ENCODE data around the gene IL6R.

The IL6R gene

DNA sequence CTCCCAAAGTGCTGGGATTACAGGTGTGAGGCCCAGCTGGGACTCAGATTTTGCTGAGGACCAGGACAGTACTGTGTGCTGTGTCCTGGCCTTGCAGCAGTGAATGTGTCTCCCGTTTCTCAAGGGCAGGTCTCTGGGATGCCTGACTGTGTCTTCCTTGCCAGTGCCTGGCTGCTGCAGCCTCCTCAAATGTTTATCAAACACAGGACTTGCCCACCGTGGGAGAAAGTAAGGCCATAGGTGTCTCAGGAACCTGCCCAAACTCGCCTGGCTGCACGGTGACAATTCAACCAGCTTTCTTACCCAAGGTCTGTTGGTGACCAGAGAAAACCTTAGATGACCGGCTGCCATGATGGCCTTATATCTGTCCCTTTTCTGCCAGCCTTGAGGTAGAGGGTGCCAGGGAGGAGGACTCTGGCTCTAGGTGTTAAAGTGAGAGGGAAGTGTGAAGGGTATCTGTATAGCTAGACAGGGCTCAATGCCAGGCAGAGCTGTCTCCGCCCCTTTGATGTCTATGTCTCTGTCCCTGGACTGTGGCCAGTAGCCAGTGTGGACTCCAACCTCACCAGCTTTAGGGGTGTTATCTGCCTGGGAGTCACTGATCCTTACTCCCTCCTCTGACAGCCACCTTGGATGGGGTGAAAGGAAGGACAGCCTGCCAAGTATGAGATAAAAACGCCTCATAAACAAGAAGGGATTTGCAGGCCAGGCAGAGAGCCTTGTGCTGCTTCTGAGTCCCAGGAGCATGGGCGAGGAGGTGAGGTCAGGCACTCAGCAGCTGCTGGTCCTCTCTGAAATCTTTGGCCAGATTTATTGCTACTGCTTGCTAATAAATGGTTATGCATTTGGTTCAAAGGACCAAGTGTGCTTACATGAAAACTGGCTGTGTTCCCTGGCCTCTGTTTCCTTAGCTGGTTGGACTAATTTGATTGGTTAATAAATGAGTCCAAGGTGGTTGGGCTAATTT lies 22.3 kb downstream of the IL6R start:
- no peak for DNase-seq (ENCODE audit: low read depth)

DNA sequence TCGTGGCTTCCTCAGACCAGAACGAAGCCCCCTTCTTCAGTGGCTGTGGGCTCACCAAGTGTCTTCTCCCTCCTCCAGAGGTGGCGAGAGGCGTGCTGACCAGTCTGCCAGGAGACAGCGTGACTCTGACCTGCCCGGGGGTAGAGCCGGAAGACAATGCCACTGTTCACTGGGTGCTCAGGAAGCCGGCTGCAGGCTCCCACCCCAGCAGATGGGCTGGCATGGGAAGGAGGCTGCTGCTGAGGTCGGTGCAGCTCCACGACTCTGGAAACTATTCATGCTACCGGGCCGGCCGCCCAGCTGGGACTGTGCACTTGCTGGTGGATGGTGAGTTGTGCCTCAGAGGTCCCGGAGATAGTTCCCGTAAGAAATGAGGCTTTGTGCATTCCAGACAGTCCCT lies 24.0 kb downstream of the IL6R start:
- DNase-seq (ENCODE audit: low read depth) = no peak

DNA sequence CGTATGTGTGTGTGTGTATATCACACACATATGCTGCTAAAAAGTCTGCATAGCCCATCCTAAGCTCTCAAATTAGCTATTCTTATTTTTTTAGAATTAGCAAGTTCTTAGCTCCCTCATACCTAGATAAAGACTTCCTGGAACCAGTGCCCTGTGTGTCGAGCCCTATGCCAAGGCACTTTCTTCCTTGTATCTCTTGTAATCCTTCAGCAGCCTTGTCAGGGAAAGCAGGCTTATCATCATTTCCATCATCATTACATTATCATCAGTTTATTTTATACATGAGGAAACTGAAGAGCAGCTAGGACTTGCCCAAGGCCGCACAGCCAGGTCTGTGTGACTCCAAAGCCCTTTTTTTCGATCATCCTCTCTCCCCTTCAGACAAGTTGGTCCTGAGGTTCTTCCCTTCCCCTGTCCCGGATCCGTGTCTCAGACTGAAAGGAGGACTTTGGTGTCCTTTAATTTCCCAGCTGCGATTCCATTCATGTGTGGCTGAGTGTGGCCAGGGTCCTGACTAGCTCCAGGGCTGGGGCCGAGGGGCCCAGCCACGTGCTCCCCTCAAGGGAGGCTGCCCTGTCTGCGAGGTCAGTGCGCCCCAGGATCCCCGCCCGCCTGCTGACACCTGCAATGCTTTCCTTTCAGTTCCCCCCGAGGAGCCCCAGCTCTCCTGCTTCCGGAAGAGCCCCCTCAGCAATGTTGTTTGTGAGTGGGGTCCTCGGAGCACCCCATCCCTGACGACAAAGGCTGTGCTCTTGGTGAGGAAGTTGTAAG lies 24.9 kb downstream of the IL6R start:
- no peak for DNase-seq (ENCODE audit: low read depth)

DNA sequence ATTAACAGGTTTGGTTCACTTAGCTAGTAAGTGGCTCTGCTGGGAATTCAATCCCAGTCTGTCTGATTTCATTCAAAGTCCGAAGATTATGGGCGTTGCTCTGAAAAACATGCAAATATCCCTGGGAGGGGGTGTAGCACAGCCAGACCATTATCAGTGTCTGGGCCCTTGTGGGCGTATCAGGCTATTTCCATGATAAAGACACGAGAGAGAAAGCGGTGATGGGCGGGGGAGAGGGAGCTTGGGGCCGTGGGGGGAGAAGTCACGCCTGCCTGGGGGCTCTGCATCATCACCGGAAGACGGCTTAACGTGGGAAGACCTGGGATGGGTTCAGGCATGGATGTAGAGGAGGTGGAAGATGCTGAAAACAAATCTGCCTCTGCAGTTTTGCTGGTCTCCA lies 25.8 kb downstream of the IL6R start:
- no peak for DNase-seq (ENCODE audit: low read depth)

DNA sequence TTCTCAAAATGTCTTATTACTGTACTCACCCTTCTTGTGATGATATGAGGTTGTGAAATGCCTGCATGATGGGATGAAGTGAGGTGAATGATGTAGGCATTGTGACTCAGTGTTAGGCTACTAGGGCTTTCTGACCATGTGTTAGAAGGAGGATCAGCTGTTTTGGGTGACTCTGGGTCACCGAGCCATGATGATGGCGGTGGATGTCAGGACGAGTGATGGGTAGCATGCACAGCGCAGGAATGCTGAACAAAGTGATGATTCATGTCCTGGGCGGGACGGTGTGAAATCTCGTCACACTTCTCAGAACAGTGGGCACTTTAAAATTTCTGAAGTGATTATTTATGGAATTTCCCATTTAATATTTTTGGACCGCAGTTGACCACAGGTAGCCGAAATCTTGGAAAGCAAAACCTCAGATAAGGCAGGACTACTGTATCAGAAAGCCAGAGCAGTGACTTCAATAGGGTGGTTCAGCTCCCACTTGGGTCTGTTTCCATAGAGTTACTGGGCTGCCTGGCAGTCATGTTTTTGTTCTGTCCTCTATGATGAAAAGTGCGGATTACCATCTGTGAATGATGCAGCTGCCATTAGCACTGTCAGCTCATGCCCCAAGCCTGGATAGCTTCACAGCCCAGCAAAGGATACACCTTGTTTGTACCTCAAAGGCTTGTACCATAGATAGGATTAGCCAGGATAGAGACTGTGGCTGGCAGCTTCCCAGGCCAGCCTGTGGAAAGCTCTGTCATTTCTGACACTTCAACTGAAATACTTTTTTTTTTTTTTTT lies 26.6 kb downstream of the IL6R start:
- DNase-seq (ENCODE audit: low read depth) = no peak

DNA sequence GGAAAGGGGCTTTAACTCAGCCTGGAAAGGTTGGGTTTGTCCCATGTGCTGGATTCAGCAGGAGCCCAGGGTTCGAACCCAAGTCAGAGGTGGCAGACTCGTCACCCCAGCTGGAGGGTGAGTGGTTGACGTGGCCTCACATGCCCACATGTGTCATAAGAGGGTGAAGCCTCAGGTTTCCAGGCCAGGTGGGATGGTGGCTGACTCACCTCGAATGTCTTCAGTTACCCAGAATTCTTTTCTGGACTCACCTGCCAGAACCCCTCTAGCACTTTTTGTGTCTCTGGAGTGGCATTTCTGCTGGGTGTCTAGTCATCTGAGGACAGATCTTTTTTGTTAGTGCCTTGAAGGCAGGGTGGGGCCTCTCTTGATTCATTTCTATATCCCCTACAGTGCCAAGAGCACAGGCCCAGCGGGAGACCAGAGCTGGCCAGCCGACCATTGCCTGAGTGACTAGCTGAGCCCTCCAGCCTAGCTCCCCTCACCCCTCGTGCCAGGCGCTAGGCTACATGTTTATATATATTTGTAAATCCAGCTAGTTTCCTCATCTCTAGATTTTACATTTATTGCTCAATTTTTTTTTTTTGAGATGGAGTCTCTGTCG lies 28.1 kb downstream of the IL6R start:
- no peak for DNase-seq (ENCODE audit: low read depth)

DNA sequence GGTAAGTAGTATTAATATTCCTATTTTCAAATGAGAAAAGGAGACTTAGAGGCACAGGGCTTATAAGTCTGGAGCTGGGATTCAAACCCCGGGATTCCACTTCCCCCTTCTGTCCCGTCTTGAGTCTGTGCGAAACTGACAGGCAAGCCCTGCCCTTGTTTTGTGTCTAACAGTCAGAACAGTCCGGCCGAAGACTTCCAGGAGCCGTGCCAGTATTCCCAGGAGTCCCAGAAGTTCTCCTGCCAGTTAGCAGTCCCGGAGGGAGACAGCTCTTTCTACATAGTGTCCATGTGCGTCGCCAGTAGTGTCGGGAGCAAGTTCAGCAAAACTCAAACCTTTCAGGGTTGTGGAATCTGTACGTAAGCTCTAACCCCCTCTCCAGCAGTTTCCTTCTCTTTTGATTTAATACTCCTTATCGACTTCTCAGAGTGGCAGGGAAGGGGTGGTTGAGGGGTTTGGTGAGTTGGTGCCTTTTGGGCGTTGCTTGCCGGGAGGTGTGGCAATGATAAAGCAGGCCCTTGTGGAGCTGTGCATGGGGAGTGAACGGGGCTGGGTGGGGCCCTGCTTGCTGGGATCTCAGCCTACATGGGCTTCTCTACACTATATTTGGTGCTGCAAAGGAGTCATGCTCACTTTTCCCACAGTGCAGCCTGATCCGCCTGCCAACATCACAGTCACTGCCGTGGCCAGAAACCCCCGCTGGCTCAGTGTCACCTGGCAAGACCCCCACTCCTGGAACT lies 29.4 kb downstream of the IL6R start:
- no peak for DNase-seq (ENCODE audit: low read depth)

DNA sequence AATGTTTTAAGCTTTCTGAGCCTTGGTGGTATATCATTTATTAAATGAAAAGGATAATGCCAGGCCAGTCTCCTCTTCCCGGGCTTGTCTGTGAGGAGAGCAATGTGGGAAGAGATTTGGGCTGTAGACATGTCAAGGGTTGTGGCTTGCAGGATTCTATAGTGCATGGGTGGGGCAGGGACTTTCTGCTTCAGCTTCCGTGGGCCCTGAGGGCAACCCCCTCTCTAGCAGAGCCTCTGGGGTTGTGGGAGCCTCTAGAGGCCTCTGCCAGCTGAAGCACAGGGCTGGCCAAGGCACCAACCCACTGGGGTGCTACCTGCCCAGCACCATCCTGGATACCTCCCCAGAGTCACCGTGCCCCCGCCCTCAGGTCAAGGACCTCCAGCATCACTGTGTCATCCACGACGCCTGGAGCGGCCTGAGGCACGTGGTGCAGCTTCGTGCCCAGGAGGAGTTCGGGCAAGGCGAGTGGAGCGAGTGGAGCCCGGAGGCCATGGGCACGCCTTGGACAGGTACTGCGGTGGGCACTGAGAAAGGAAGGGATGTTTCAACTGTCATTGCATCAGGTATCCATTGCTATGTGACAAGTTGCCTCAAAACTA lies 30.6 kb downstream of the IL6R start:
- no peak for DNase-seq (ENCODE audit: low read depth)

DNA sequence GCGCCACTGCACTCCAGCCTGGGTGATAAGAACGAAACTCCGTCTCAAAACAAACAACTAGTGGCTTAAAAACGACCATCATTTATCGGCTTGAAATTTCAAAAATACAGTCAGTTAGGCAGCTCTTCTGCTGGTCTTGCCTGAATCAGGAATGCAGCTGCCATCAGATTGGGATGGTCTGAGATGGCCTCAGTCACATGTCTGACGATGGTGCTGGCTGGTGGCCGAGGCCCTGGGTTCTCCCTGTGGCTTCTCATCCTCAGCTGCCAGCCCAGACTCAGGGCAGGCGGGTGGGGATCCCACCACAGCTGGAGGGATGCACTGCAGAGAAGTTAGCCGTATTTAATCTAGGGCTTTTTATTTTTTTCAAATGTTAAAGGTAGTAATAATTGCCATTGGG lies 31.3 kb downstream of the IL6R start:
- DNase-seq (ENCODE audit: low read depth) = no peak

DNA sequence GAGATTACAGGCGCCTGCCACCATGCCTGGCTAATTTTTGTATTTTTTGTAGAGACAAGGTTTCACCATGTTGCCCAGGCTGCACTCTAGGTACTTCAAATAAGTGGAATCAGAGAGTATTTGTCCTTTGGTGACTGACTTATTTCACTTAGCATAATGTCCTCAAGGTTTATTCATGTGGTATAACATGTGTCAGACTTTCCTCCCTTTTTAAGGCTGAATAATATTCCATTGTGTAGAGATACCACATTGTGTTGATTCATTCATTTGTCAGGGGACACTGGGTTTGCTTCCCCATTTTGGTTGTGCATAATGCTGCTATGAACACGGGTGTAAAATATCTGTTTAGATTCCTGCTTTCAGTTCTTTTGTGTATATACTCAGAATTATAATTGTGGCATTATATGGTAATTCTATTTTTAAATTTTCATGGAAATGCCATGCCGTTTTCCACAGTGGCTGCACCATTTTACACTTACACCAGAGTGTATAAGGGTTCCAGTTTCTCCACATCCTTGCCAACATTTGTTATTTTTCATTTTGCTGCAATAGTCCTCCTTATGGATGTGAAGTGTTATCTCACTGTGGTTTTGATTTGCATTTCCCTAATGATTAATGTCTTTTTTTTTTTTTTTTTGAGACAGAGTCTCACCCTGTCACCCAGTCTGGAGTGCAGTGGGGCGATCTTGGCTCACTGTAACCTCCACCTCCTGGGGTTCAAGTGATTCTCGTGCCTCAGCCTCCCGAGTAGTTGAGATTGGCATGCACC lies 35.1 kb downstream of the IL6R start:
- DNase-seq (ENCODE audit: low read depth) = no peak

DNA sequence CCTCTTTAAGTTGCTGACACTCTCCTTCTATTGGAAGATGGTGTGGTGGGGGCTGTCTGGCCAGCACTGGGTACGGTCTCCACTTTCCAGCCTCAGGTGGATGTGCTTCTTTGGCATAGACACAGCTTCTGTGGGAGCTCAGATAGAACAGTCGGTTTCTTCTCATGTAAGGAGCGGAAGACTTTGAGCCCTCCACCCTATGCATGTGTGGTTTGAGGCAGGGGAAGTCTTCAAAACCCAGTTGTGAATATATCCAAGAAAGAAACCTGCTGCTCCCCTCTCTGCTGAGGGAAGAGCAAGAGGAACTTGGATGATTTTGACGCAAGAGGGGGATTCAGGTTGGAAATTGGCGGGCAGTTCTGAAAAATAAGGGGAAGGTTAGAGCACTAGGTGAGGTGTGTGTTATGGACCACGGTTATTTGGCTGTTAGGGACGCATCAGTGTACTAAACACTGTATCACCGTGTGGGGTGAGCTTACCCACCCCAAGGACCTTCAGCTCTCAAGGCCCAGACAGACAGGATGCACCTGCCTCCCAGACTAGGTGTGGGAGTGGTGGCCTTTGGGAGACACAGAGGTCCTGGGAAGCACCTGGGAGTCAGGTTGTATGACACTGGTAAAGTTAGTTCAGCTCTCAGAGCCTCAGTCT lies 36.2 kb downstream of the IL6R start:
- no peak for DNase-seq (ENCODE audit: low read depth)

DNA sequence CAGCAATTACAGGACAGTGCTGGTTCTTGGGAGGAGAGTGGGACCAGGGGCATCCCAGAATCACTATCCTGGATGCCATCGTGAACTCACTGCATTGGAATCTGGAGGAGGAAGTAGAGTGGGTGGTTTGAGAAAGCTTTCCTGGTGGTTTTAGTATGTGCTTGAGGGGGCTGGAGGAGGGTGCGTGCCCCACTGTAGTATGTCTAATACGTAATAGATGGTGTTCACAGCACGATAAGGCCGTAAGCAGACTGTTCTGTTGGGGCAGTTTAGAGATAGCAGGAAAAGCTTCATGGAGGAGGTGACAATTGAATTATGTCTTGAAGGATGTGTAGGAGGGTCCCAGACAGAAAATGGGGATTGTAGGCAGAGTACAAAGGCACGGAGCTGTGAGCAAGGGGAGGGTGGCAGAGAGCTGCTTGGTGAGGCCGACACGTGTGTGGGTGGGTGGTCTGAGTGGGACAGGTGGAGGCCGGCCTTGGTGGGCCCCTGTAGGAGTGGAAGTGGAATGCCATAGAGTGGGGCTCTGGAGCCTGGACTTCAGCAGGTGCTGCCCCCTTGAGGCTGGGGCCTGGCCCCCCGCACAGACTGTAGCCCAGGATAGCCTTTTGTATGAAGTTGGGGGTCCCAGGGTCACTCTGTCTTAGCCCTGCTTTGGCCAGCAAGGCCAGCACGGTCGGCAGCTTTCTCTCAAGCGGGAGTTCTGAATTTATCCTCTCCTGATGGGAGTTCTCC lies 37.0 kb downstream of the IL6R start:
- DNase-seq (ENCODE audit: low read depth) = no peak

DNA sequence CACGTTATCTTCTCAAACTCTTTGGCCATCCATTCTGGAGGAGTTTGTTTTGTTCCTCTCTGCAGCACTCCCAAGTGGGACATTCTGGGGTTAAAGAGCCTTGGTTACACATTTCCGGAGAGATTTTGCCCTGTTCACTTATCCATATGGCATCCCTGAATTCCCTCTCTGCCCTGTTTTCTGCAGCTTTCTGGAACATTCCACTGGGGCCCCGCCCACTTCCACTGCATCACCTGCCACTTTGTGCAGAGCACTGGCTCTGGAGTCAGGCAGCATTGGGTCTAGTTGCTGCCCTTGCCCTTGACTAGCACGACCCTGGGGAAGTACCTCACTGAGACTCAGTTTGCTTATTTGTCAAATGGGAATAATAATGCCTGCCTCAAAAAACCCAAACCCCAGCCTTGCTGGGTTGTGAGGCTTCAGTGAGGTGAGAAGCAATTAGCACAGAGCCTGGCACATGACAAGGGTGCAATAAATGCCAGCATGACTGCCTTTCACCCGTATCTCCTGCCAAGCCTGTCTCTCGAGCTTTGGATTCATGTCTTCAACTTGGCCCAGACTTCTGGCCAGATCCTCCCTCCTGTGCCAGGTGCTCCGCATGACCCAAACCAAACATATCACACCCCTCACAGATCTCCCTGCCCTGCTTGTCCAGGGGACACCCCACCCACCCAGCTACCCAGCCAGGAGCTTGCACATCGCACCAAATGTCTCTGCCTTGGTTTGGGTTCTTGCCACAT lies 38.3 kb downstream of the IL6R start:
- no peak for DNase-seq (ENCODE audit: low read depth)

DNA sequence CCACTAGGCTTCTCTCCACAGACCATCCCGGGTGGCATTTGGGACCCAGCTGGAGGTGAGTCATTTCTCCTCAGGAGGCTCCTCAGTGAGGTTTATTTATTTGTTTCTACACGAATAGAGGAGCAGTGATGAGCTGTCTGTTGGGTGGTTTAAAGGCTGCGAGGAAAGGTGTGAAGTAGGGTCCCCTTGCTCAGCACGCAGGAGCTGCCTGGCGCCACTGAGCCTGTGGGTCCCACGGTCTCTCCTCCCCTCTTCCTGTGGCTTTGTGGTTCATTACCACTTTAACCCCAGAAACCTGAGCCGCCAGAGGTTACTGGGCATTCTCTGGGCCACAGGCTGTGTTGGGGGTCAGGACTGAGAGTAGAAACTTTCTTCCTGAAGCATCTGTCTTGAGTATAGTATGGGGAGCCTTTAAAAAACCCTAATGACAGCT lies 39.9 kb downstream of the IL6R start:
- DNase-seq (ENCODE audit: low read depth) = no peak

DNA sequence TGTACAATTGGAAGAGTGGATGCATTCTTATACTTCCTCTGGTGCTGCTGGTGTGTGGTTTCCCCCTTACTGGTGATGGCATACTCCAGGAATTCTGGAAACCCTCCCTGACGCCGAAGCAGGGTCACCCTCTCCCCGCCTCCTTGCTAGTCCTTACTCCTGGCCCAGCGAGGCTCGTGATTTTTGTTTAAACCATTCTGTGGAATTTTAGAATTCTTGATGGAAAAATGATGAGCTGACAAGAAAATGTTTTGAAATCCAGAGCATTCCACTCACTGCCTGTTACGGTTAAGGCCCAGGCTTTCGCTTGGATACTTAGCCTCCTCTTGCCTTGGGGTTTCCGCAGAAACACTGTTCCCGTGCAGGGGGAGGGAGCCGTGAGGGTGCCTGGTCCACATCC lies 41.1 kb downstream of the IL6R start:
- DNase-seq (ENCODE audit: low read depth) = no peak

DNA sequence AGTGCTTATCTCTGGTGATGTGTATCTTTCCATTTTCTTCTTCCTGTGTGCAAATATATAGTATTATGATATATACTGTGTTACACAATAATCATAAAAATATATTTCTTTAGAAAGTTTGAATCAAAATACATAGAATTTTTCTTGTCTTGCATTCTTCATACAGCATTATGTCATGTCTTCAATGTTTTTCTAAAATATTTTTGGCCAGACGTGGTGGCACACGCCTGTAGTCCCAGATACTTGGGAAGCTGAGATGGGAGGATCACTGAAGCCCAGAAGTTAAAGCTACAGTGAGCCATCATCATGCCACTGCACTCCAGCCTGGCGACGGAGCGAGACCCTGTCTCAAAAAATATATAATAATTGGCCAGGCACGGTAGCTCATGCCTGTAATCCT lies 41.6 kb downstream of the IL6R start:
- DNase-seq (ENCODE audit: low read depth) = no peak

DNA sequence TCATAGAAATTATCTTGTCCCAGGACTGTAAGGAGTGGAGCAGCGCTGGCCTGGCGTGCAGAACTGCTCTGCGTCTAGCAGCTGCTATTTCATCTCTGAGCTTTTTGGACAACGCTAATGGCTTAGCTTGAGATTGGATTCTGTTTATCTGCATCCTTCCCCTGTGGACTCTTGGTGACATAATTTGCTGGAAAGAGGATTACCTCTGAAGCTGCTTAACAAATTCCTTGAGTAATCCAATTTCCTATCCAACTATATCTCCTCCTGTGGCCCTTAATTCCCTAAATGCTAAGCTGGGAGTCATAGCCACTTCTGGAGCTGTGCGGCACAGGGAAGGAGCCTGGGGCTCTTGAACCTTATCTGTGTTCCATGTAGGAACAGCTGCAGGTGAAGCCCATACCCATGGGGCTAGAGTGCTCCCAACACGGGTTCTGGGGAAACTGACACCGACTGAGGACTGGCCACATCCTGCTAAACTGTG lies 43.2 kb downstream of the IL6R start:
- no peak for DNase-seq (ENCODE audit: low read depth)

DNA sequence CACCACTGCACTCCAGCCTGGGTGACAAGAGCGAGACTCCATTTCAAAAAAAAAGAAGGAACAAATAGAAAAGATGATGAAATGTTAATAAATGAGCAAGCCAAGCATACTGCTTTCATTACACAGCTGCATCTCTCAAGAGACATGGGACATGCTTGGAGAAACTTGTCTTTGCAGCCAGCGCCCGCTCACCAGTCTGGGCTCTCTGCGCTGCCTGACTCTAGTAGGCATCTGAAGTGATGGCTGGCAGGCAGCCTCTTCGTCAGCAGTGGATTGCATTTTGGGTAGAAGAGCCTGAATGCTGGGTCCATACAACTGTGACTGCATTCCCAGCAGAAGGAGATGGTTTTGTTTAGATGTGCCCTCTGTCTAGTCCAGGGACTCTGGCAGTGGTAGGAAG lies 48.0 kb downstream of the IL6R start:
- DNase-seq (ENCODE audit: low read depth) = no peak

All from stimulated activated CD8-positive, alpha-beta memory T cell treated with anti-CD3 and anti-CD28 coated beads, Interleukin-15, amount 100 ng/mL, for 24 hours (primary cell).